ENCODE data around the gene CLTA. TPM values are rescaled to one million over a fixed set of nuclear protein-coding genes. Genes with fewer than 3 reads are reported as not detected.

Gene CLTA
- total RNA-seq, 1 donor from 2014 or later = 190 TPM

DNA sequence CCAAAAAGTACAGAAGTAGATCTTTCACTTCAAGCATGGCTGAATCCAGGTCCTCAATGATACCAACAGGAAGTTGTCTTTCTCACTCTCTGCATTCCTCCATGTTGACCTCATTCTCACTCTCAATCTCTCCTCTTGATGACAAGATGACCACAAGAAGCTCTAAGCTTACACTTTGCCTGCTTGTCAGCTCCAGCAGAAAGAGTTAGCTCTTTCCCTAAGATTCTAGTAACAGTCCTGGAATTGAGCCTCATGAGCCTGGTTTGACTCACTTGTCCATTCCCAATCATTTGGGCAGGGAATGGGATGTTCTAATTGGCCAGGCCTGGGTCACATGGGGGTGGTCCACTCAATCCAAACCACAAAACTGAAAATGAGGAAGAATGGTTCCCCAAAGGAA is 3.3 kb upstream of the CLTA start:
- DNase-seq (ENCODE audit: low spot score) = no peak

DNA sequence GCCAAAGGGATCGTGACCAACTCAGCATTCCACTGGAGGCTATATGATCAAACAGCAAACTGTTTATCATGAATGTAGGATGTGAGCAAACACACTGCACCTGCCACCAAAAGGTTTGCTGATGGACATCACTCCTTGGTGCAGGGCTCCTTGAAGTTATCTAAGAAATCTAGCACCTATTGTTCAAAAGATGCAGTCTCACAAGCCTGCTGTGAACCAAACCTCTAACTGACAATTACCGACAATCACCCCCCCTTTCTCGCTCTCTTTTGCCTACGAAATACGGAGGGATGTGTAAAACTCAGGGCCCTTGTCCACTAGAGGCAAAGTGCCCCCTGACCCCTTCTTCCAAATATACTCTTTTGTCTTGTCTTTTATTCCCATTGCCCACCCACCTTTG is 2.5 kb upstream of the CLTA start:
- no peak for DNase-seq (ENCODE audit: low spot score)

DNA sequence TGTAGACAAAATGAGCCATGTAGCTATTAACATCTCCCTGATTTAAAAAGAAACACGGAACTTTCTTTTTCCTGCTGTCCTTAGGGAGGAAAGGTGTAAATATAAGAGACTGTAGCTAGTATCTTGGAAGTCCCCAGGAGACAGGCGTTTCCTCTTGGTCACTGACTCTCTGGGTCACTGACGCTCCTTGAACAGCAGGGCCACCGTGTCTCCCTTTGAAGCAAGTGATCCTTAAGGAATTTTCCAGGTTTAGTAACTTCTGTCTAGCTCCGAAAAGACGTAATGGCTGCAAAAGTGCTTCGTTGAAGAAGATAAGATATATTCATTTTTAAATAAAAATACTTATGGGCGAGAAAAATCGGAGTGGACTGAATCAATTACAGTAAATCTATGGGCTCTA is 745 bp upstream of the CLTA start:
- no peak for DNase-seq (ENCODE audit: low spot score)

DNA sequence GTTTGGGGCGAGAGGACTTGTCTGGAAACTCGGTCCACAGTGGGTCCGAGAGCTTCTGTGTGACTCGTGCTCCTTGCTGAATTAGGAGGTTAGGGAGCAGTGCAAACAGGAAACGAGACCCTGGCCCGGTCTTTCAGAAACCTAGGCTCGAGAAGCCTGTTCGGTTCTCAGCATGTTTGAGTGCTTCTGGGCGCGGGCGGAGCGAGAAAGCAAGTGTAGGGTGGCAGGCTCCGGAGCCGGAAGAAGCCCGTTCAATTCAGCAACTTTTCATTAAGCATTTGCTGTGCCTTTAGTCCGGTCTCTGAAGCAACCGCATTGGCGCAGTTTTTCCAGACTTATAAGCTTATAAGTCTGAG is 547 bp downstream of the CLTA start:
- DNase-seq (ENCODE audit: low spot score) = no peak

DNA sequence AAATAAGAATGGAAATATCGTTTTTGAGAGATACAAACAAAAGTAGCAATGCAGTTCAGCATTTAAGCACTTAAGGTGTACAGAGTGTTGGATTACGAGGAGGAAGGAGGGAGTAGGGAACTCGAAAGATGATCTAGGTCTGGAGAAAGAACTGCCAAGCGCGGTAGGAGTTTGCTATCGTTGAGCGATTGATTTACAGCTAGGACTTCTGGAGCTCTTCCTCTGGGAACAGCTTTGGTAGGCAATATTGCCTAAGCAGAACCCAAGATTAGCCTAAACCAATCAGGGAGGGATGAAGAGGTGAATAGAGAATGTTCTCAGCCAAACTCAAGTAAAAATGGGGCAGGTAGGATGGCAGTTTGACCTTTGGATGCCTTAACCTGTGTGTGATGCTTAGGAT is 965 bp downstream of the CLTA start:
- DNase-seq (ENCODE audit: low spot score) = no peak

DNA sequence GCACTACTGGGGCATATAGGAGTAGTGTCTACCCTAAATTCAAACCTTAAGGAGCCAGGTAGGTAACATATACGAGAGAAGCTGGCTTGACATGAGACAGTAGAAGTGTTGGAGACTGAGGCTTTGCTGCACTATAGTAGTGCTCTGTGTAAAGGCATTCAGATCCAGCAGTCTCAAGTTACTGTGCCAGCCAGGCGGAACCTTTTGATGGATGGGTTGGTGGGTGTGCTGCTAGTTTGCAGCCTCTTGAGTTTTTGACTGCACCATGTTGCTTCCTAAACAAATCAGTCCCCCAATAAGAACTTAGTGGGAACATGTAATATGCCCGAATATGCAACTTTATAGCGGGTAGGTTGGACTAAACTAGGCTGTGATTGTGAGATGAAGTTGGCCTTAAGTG is 1.5 kb downstream of the CLTA start:
- DNase-seq (ENCODE audit: low spot score) = no peak

DNA sequence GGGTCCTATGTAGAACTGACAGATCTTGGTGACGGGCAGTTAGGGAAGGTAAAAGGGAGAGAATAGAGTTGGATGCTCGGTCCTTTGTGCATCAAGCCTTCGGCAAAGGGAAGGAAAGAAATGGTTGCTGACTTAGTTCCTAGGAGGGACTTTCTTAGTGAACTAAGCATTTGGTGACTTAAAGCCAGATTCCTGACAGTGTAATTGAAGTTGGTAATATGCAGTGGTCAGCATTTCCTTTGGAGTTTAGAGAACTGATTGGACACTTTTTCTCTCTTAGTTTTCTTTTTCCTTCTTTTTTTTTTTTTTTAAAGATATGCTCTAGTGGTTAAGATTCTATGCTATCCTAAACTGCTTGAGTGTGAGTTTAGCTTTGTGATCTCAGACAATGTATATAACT is 2.3 kb downstream of the CLTA start:
- DNase-seq (ENCODE audit: low spot score) = no peak

DNA sequence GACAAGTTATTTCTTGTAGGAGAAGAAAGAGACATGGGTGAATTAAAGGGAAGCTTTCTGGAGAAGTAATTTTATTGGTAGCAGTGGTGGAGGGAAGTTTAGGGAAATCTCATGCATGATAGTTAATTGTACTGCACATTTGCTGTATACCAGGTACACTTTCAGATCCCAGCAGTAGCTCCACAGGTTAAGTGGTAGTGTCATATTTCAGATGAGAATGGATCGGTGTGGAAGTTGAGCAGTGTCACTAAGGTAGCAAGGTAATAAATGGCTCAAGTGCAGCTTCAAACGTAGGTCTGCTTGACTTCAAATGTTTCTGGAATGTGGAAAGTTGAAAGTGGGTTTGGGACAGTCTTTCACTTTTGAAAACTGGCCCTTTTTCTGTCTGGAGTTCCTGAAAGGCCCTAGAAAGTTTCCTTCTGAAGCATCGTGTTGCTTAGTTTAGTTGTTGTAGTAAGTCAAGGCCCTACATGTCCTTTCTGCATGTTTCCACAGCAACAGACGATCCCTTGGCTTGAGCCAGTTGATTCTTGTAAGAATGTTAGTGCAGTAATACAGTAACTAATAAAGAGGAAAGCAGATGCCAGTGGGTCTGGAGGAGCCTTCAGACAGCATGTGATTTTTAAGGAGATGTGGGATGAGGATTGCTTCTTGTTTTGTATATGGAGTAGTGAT is 3.7 kb downstream of the CLTA start:
- no peak for DNase-seq (ENCODE audit: low spot score)

DNA sequence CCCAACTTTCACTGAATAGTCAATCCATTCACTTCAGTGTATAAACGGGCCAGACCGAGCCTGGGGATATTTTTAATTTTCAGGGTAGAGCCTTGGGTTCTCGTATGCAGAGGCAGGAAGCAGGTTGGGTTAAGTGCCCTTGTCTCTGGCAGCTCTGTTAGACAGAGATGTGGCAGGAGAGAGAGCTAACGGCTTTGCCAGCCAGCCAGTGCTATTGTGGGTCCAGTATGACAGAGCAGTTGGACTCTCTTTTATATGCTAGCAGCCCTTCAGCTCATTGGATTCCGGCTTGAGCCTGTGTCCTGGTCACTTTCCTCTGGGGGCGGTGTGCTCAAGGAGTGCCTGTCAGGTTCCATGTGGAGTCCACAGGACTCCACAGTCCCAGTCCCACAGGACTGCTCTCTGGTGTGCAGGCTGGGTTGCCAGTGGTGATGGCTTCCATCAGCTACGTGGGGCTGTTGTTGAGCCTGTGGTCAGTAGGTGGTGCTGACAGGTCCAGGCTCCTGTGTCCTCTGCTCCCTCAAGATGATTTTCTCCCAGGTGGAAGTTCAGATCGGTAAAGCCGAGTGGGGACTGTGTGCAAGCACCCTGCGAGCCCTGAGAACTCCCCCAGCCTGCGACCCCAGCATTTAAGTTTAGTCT is 14.3 kb downstream of the CLTA start:
- no peak for DNase-seq (ENCODE audit: low spot score)

DNA sequence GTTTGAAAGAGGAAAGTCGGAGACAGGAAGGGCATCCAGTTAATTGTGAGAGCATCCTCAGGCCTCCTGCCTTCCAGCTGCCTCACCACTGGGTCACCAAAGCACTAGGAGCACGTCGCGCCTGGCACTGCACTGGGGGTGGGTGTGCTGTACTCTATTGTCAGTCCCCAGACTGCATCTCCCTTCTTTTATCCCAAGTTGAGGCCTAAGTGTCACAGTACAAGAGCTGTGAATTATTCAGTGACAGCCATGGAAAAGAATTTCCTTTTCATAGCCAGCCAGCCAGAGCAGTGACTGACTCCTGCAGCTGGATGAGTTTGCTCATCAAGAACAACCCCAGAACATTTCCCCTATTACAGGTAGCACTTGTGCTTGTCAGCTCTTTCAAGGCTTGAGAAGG is 16.3 kb downstream of the CLTA start:
- DNase-seq (ENCODE audit: low spot score) = no peak

DNA sequence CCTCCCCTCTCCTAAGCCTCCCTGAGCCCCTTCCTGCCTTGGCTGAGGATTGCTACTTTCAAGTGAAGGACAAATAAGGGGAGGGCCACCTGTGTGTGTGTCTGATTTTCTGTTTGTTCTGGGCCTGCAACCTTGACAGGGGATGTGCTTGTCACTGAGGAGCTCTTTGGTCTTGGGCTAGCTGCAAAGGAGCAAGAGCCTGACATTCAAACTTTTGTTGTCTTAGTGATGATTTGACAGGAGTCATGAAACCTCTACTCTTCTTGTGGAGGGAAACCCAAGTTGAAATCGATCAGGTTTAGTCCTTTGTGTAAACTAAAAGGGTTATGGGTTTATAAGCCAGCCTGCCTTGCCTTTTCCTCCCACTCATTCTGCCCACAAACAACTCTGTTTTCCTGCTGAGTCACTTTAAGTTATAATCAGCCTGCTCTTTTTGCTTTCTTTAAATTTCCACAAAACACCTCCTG is 16.9 kb downstream of the CLTA start:
- DNase-seq (ENCODE audit: low spot score) = no peak

DNA sequence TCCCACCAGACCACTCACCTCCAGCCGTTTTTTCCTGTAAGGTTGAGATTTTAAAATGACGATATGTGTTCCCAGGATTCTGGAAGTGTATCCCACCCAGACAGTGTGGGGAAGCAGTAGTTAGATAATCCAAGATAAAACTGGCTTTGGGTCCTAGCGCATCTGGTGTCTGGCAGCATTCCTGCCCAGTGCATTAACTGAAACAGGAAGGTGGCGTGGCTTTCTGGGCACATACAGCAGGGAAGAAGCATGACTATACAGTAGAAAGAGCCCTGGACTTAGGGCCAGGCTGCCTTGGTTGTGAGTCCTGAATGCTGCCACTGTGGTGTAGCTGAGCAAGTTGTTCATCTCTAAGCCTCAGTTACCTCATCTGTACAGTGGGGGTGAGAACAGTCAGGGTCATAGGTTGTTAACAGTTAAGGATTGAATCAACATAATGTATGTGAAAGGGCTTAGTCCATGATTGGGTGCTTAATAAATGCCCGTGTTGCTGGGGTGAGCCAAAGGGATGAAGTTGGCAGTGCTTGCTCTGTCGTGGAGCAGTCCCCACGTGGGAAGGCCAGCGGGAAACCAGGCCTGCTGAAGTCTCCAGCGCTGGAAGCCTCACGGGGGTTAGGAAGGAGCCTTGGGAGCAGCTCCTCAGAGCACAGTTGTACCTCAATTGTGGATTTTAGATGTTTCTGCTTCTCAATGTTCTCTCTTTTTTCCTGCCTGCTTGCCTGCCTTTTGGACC is 18.0 kb downstream of the CLTA start:
- no peak for DNase-seq (ENCODE audit: low spot score)

DNA sequence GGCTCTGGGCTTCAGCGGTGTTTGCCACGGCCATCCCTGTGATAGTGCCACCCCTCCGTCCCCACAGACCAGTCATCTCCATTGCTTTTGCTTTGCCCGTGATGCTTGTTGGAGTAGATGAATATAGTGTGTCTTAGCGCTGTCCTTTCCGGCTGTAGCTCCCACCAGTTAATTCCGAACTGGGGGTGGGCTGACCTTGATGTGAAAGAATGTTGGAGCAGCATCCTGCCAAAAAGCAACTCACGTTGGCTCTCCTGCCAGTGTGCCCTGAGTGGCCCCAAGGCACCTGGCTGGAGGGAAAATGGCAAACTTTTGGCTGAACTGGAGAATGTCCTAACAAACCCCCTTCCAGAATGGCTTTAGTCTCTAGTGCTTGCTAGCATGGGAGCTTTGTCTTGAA is 20.0 kb downstream of the CLTA start:
- no peak for DNase-seq (ENCODE audit: low spot score)

DNA sequence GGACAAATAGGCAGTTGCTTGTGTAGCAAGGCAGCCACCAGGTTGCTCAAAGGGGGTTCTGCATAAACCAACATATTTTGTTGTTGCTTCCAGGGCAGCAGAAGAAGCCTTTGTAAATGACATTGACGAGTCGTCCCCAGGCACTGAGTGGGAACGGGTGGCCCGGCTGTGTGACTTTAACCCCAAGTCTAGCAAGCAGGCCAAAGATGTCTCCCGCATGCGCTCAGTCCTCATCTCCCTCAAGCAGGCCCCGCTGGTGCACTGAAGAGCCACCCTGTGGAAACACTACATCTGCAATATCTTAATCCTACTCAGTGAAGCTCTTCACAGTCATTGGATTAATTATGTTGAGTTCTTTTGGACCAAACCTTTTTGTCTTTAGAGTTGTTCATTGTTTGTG is 20.8 kb downstream of the CLTA start:
- DNase-seq (ENCODE audit: low spot score) = no peak

DNA sequence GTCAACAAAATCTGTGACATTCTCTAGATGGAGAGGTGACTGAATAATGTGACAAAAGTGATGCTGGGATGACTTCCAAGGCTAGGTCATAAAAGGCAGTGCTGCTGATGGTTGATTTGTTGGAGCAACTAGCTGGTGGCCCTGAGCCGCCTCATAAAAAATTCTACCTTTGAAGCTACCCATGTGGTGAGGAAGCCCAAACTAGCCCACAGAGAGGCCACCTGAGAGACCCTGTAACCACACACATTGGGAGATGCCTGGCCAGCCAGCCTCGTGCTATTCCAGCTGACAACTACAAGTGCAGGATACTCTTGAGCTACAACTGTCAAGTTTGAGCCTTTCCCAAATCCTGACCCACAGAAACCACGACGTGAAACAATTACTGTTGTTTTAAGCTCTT is 22.7 kb downstream of the CLTA start:
- DNase-seq (ENCODE audit: low spot score) = no peak

DNA sequence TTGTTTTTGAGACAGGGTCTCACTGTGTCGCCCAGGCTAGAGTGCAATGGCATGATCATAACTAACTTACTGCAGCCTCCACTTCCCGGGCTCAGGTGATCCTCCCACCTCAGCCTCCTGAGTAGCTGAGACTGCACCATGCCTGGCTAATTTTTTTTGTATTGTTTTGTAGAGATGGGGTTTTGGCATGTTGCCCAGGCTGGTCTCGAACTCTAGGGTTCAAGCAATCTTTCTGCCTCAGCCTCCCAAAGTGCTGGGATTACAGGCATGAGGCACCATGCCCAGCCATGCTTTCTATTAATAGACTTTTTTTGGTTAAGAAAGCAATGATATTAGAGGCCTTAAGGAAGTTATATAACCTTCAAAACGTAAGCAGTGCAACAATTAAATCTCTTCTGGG is 23.3 kb downstream of the CLTA start:
- no peak for DNase-seq (ENCODE audit: low spot score)

DNA sequence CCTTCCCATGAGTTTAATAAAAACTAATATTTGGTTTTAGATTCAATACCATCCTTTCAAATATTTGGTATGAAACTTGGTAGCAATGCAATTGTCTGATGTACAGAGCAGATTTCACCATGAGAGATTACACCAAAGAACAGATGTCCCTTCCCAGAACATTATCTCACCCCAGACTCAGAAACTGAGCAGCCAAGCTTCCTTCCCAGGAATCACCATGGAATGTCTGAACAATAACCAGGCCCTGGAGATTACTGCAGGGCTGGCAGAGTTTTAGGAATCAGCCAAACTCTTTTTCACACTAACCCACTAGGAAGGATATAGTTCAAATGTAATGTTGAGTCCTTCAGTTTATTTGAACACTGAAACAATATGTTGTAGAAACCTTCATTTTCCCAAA is 23.9 kb downstream of the CLTA start:
- DNase-seq (ENCODE audit: low spot score) = no peak

DNA sequence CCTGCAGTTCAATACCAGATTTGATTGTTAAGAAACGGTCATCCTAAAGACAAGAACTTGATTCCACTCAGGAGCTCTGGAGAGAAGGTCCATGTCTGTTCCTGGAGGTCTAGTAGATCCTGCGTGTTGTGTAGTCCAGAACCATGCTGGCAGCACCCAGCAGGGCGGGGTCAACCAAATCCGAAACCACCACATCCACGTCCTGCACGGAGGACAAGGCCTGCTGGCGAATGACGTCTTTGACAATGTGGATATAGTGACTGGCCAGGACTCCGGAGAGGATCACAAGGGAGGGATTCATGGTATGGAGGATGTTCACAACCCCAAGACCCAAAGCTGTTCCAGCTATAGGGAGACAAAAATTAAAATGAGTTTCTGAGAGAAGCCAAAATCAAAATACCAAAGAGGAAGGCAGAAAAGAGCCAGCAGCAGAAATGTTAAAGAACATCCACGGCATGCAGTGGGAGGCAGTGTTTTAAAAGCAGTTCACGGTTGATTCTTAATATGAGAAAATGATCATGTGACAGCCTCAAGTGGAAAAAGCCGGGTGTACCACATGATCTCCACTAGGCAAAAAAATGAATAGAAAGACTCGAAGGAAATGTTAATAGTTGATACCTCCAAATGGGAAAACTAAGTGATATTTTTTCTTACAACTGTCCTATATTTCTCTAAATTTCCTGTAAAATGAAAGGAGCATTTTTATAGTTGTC is 26.7 kb downstream of the CLTA start:
- DNase-seq (ENCODE audit: low spot score) = no peak

DNA sequence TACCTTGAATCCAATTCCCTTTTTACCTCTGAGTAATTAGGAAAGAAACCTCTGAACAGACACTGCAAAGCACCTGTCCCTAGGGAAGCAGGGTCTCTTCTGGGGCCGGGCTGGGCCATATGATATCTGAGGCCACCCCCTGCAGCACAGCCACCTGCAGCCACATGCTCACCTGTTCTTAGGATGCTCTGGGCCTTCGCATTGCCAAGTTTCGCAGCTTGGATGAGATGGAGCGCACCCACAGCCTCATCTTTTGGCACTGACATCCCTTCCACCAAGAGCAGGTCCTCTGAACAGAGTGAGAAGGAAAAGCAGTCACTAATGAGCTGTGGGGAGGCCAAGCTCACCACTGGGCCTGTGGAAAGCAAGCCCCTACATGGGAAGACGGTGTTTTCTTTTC is 27.3 kb downstream of the CLTA start:
- no peak for DNase-seq (ENCODE audit: low spot score)

DNA sequence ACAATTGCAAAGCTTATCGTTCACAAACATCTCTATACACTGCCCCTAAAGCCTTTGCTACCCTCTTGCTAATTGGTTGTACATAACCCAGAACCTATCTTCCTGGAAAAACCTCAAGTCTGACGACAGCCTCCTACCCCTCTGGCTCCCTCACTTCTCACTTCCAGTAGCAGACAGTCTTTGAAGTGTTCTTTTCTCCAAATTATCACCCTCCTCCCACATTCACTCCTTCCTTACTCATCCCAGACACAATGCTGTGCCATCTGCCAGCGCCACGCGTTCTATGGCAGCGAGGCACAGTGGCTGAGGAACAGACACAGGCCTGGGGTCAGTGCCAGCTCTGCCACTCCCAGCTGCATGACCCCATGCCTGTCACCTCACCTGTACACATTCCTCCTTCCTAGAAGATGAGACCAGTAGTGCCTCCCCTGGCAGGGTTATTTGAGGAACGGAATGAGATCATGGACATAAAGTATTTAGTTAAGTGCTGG is 27.7 kb downstream of the CLTA start:
- no peak for DNase-seq (ENCODE audit: low spot score)

DNA sequence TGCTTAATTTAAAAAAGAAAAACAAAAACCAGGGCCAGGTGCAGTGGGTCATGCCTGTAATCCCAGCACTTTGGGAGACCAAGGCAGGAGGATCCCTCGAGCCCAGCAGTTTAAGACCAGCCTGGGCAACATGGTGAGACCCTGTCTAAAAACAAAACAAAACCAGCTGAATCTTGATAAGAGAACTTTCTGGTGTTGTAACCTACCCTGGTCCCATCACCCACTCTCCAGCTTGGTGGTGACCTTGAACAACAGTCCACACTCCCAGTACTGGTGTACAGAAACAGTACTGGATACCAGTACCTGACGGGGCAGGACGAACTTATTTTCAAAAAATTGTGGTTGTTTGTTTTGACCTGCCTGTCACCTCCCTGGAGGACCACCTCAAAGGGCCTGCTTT is 30.9 kb downstream of the CLTA start:
- DNase-seq (ENCODE audit: low spot score) = no peak

DNA sequence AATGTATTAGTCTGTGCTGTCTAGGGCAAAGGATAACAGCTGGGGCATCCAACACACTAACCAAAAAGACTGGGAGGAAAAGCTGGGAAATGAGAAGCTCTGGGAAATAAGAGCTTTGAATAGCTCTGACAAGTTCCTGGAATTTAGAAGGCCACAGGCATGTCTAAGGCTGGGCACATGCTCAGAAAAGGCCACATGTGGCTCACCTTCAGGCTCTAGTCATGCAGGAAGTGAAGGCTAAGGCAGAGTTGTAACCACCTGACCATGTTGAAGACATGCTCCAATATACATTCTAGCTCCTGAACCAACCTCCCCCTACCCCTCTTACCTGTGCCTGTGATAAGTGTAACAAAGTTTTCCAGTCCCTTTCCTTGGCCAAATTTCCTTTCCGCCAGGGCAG is 31.7 kb downstream of the CLTA start:
- no peak for DNase-seq (ENCODE audit: low spot score)

Data from mesenteric fat pad (tissue), 1 donor.